T-cell (primary cell): ENCODE results near the gene TYW3. TPM values are rescaled to one million over a fixed set of nuclear protein-coding genes. Genes with fewer than 3 reads are reported as not detected.

Experiments
- ATAC-seq, 4 experiments: fragments of 200-7000 bp in 3 of 4; fragments of 150-1000 bp in 1 of 4; cut with Tn5 transposase; replicated peaks in 1 of 4; 1 replicate in 3 of 4; 2 replicates in 1 of 4; pipeline ENCODE4 v1.10.0; 2021; ENCODE audit warnings: moderate library complexity in 3 of 4, mild to moderate bottlenecking in 2 of 4, moderate number of reproducible peaks in 1 of 4
- CTCF ChIA-PET, 2 donors: fragments of 300-600 bp; sonication (Branson Sonifier 250); formaldehyde crosslinking; loops; one replicate each; lab custom pipeline; 2022; ENCODE audit warnings: antibody characterized with exemption in 2 of 2; lab: Charles Lee
- POLR2A ChIA-PET, 2 donors: fragments of 300-600 bp; sonication (Branson Sonifier 250); formaldehyde crosslinking; loops; one replicate each; lab custom pipeline; 2022; ENCODE audit warnings: antibody characterized with exemption in 2 of 2; lab: Charles Lee
- DNase-seq, 35 experiments: peaks; one replicate each; pipeline versions ENCODE4 v3.0.0 to v3.0.0-alpha.2; 2013 to 2023
- H3K27ac ChIP-seq: one replicate; pipeline ENCODE4 v1.5.1; 2013; ENCODE audit warnings: low read length
- H3K27me3 ChIP-seq, 2 experiments: replicated peaks in 1 of 2; 1 replicate in 1 of 2; 2 replicates in 1 of 2; pipeline versions ENCODE4 v1.6.1 to v1.7.0; 2013; ENCODE audit warnings: low read length in 1 of 2, mixed read lengths in 1 of 2; ENCODE audit not compliant: control insufficient read depth in 2 of 2, insufficient read depth in 2 of 2; ENCODE audit errors: extremely low read depth in 1 of 2
- H3K36me3 ChIP-seq, 2 donors: 1 replicate in 1 of 2; 2 replicates in 1 of 2; pipeline versions ENCODE4 v1.6.1 to v1.7.0; 2013; ENCODE audit warnings: low read length in 1 of 2; ENCODE audit not compliant: control insufficient read depth in 2 of 2, insufficient read depth in 1 of 2; ENCODE audit errors: extremely low read depth in 1 of 2
- H3K4me1 ChIP-seq, 2 experiments: 1 replicate in 1 of 2; 2 replicates in 1 of 2; pipeline versions ENCODE4 v1.6.1 to v1.7.0; 2013; ENCODE audit warnings: low read length in 2 of 2, mixed read lengths in 1 of 2; ENCODE audit not compliant: insufficient read depth in 2 of 2, control insufficient read depth in 1 of 2; ENCODE audit errors: extremely low read depth in 1 of 2
- H3K4me3 ChIP-seq, 2 donors: 1 replicate in 1 of 2; 2 replicates in 1 of 2; pipeline versions ENCODE4 v1.5.1 to v1.7.0; 2013; ENCODE audit warnings: mild to moderate bottlenecking in 2 of 2, low read length in 1 of 2, moderate library complexity in 1 of 2; ENCODE audit not compliant: control insufficient read depth in 1 of 2; ENCODE audit errors: extremely low read depth in 1 of 2
- H3K9me3 ChIP-seq: 2 replicates; pipeline ENCODE4 v1.7.0; 2013
- H3K27ac Mint-ChIP-seq, 2 donors: one replicate each; pipeline ENCODE4 v1.8.0; 2020 to 2021; ENCODE audit warnings: mild to moderate bottlenecking in 2 of 2, mixed read lengths in 2 of 2
- H3K27me3 Mint-ChIP-seq, 2 donors: one replicate each; pipeline ENCODE4 v1.8.0; 2021 to 2022; ENCODE audit warnings: mixed read lengths in 2 of 2
- H3K36me3 Mint-ChIP-seq: one replicate; pipeline ENCODE4 v1.8.0; 2021; ENCODE audit warnings: mixed read lengths
- H3K4me1 Mint-ChIP-seq, 3 donors: one replicate each; pipeline ENCODE4 v1.8.0; 2020 to 2022; ENCODE audit warnings: mixed read lengths in 3 of 3, mild to moderate bottlenecking in 1 of 3
- H3K4me3 Mint-ChIP-seq, 3 donors: one replicate each; pipeline ENCODE4 v1.8.0; 2020 to 2022; ENCODE audit warnings: mild to moderate bottlenecking in 3 of 3, mixed read lengths in 3 of 3, moderate library complexity in 3 of 3
- H3K9me3 Mint-ChIP-seq, 3 donors: one replicate each; pipeline ENCODE4 v1.8.0; 2020 to 2022; ENCODE audit warnings: mixed read lengths in 3 of 3
- WGBS: methylation state at CpG from one replicate; pipeline ENCODE4 v1.1.5; 2013; ENCODE audit warnings: missing lambda C conversion rate; ENCODE audit not compliant: insufficient coverage; 5-methylcytosine and 5-hydroxymethylcytosine counted together
- total RNA-seq, 35 experiments: library from RNA in 6 of 35; stranded (reverse) in 6 of 35; fragments of 120-200 nt in 1 of 35; gene quantifications; one replicate each; pipeline versions ENCODE4 v1.2.1 to v1.2.4 and lab custom pipeline; 2013 to 2026

Gene TYW3
- total RNA-seq, 5 donors from 2014 or later (not counting 1 experiment from before 2014, with no cell fraction given): 12.7 to 16.1 (median 13.7) TPM

DNA sequence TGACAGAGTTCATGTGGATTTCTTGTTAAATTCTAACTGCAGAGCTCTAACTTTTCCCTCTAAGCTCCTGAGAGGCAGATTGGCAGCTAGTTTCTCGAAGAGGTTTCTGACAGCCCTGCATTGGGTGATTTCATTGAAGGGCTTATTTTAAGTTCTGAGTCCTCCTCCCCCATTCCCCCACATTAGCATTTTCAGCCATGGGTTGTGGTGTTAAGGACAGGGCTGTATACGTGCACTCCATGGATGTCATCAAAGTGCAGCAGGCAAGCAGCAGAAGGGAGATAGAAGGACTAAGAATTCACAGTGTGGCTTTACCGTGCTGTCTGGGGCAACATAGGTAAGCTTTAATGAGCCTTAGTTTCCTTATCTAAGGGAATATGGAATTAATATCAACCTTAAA lies 19.1 kb upstream of the TYW3 start:
- no CpG with 5 or more reads among the region's 3 CpGs for WGBS
- H3K27me3 ChIP-seq: no peaks in the 10 kb centered on the region
- no peaks in the 10 kb centered on the region for H3K4me1 Mint-ChIP-seq
- H3K36me3 ChIP-seq: peaks cover 0 to 40% of the 10 kb centered on the region in 2 donors
- no peak overlapping the region for H3K4me3 ChIP-seq
- DNase-seq (no peak), ATAC-seq (no peak)
- POLR2A ChIA-PET: no interaction called here
- no peaks in the 10 kb centered on the region for H3K9me3 ChIP-seq
- CTCF ChIA-PET: interaction anchor here (1.1 to 1.7 kb wide), 3 partner anchors 20 to 25 kb away, joined by 3 to 10 read pairs (median 6); partner anchors contain the start of genes TYW3 (in 2 of the 2) and CRYZ (in 1 of the 2)
- peaks cover 34% of the 10 kb centered on the region for H3K36me3 Mint-ChIP-seq
- no peak overlapping the region for H3K4me3 Mint-ChIP-seq
- no peaks in the 10 kb centered on the region for H3K27me3 Mint-ChIP-seq
- no peaks in the 10 kb centered on the region for H3K9me3 Mint-ChIP-seq
- H3K27ac ChIP-seq: no peak overlapping the region
- no peak overlapping the region for H3K27ac Mint-ChIP-seq
- H3K4me1 ChIP-seq: no peaks in the 10 kb centered on the region

GRCh38 chr1:74714429-74715235 lies 18.3 kb upstream of the TYW3 start:
- DNase-seq (no peak), ATAC-seq (no peak)
- POLR2A ChIA-PET: no interaction called here
- no peaks in the 10 kb centered on the region for H3K27me3 Mint-ChIP-seq
- WGBS: 80% methylated on average over 1 of the region's 1 CpG
- no peaks in the 10 kb centered on the region for H3K4me1 Mint-ChIP-seq
- Histone ChIP-seq H3K27ac (no peak overlapping the region), H3K27me3 (no peaks in the 10 kb centered on the region), H3K4me1 (no peaks in the 10 kb centered on the region), H3K36me3 (peaks cover 0 to 43% of the 10 kb centered on the region in 2 donors), H3K9me3 (no peaks in the 10 kb centered on the region), H3K4me3 (no peak overlapping the region)
- CTCF ChIA-PET: interaction anchor here (1.1 to 1.7 kb wide), 3 partner anchors 19 to 25 kb away, joined by 3 to 10 read pairs (median 6); partner anchors contain the start of genes TYW3 (in 2 of the 2) and CRYZ (in 1 of the 2)
- no peak overlapping the region for H3K4me3 Mint-ChIP-seq
- H3K9me3 Mint-ChIP-seq: no peaks in the 10 kb centered on the region
- peaks cover 27% of the 10 kb centered on the region for H3K36me3 Mint-ChIP-seq
- H3K27ac Mint-ChIP-seq: no peak overlapping the region

GRCh38 chr1:74715236-74715502 lies 17.8 kb upstream of the TYW3 start:
- WGBS: no CpG with 5 or more reads among the region's 1 CpG
- H3K36me3 ChIP-seq: peaks cover 2 to 40% of the 10 kb centered on the region in 2 donors
- no peak overlapping the region for H3K27ac ChIP-seq
- no peak for ATAC-seq
- H3K4me3 ChIP-seq: no peak overlapping the region
- no peaks in the 10 kb centered on the region for H3K27me3 Mint-ChIP-seq
- no peak for DNase-seq
- ChIA-PET CTCF (no interaction called here), POLR2A (interaction anchor here in 1 of 2 donors (0.8 kb wide), 1 partner anchor 252 kb away, joined by 5 read pairs; no protein-coding TSS in a partner anchor)
- H3K4me1 ChIP-seq: no peaks in the 10 kb centered on the region
- H3K36me3 Mint-ChIP-seq: peaks cover 31% of the 10 kb centered on the region
- H3K9me3 ChIP-seq: no peaks in the 10 kb centered on the region
- H3K4me3 Mint-ChIP-seq: no peak overlapping the region
- no peaks in the 10 kb centered on the region for H3K9me3 Mint-ChIP-seq
- H3K27ac Mint-ChIP-seq: no peak overlapping the region
- no peaks in the 10 kb centered on the region for H3K4me1 Mint-ChIP-seq
- no peaks in the 10 kb centered on the region for H3K27me3 ChIP-seq

DNA sequence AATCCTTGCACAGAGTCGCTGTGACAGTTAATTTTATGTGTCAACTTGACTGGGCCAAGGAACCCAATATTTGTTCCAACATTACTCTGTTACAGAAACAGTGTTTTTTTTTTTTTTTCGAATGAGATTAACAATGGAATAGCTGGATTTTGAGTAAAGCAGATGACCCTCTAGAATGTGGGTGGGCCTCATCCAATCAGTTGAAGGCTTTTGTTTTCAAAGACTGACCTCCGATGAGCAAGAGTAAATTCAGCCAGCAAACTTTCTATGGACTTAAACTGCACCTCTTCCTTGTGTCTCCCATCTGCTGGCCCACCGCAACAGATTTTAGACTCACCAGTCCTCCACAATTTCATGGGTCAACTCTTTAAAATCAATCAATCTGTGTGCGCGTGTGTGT lies 17.1 kb upstream of the TYW3 start:
- no peaks in the 10 kb centered on the region for H3K27me3 ChIP-seq
- H3K9me3 ChIP-seq: no peaks in the 10 kb centered on the region
- WGBS: 100% methylated on average over 1 of the region's 6 CpGs
- H3K4me1 ChIP-seq: no peaks in the 10 kb centered on the region
- Mint-ChIP-seq H3K4me3 (no peak overlapping the region), H3K27me3 (no peaks in the 10 kb centered on the region), H3K4me1 (peaks cover 0 to 4% (median 0%) of the 10 kb centered on the region in 3 donors), H3K36me3 (peaks cover 31% of the 10 kb centered on the region), H3K9me3 (no peaks in the 10 kb centered on the region), H3K27ac (no peak overlapping the region)
- ATAC-seq: no peak
- DNase-seq: no peak
- H3K36me3 ChIP-seq: peaks cover 5 to 42% of the 10 kb centered on the region in 2 donors
- no peak overlapping the region for H3K4me3 ChIP-seq
- CTCF ChIA-PET: no interaction called here
- H3K27ac ChIP-seq: no peak overlapping the region
- POLR2A ChIA-PET: interaction anchor here in 1 of 2 donors (0.8 kb wide), 1 partner anchor 253 kb away, joined by 5 read pairs; no protein-coding TSS in a partner anchor

DNA sequence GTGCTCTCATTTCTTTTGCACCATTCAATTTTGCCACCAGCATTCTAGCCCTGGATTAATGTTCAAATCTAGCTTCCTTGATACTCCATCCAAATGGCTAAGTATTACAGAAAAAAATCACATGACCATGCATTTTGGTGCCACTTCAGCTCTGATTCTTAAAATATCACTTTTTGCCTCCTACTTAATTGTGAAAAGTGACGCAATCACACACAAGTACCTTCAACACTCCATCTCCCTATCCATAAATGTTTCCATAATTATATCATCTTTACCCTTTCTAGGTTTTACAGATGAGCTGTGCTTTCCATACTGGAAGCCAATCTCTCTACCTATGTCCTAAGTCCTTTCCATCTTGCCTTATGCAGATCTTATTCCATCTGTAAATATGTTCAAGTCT lies 16.1 kb upstream of the TYW3 start:
- H3K4me3 ChIP-seq: no peak overlapping the region
- ATAC-seq (no peak), DNase-seq (no peak)
- H3K27me3 ChIP-seq: no peaks in the 10 kb centered on the region
- Mint-ChIP-seq H3K4me3 (no peak overlapping the region), H3K9me3 (no peaks in the 10 kb centered on the region), H3K27ac (no peak overlapping the region), H3K36me3 (peaks cover 36% of the 10 kb centered on the region), H3K4me1 (peaks cover 0 to 8% (median 0%) of the 10 kb centered on the region in 3 donors), H3K27me3 (no peaks in the 10 kb centered on the region)
- no peaks in the 10 kb centered on the region for H3K4me1 ChIP-seq
- ChIA-PET POLR2A (no interaction called here), CTCF (interaction anchor here in 1 of 2 donors (0.7 kb wide), 1 partner anchor 17 kb away, joined by 3 read pairs; the partner anchor contains the start of gene TYW3)
- 100% methylated on average over 1 of the region's 1 CpG for WGBS
- no peak overlapping the region for H3K27ac ChIP-seq
- H3K9me3 ChIP-seq: no peaks in the 10 kb centered on the region
- peaks cover 5 to 44% of the 10 kb centered on the region in 2 donors for H3K36me3 ChIP-seq

DNA sequence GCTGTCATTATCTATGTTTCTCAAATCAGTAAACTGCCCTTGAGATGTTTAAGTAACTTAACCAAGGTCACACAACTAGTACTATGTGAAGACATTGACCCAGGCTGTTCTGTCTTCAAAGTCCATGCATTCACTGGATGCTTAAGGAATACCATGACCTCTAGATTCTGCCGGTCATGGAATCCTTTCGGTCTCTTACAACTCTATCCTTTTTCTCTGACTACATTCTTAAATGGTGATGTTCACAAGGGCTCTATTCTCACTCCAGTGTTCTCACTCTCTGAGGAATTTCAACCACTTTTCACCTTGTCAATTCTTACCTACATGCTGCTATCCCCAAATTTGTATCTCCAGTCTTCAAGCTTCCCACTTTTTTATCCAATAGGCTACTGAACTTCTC lies 15.3 kb upstream of the TYW3 start:
- Histone ChIP-seq H3K9me3 (no peaks in the 10 kb centered on the region), H3K4me3 (no peak overlapping the region), H3K27me3 (no peaks in the 10 kb centered on the region), H3K27ac (no peak overlapping the region), H3K4me1 (no peaks in the 10 kb centered on the region), H3K36me3 (peaks cover 5 to 50% of the 10 kb centered on the region in 2 donors)
- no peak overlapping the region for H3K27ac Mint-ChIP-seq
- ChIA-PET POLR2A (no interaction called here), CTCF (interaction anchor here in 1 of 2 donors (0.7 kb wide), 1 partner anchor 54 kb away, joined by 3 read pairs; no protein-coding TSS in a partner anchor)
- peaks cover 36% of the 10 kb centered on the region for H3K36me3 Mint-ChIP-seq
- ATAC-seq (no peak), DNase-seq (no peak)
- no peaks in the 10 kb centered on the region for H3K27me3 Mint-ChIP-seq
- WGBS: 100% methylated on average over 2 of the region's 2 CpGs
- peaks cover 0 to 8% (median 0%) of the 10 kb centered on the region in 3 donors for H3K4me1 Mint-ChIP-seq
- H3K9me3 Mint-ChIP-seq: no peaks in the 10 kb centered on the region
- H3K4me3 Mint-ChIP-seq: no peak overlapping the region
